ENCODE data around the gene DAB2IP.

Gene DAB2IP

DNA sequence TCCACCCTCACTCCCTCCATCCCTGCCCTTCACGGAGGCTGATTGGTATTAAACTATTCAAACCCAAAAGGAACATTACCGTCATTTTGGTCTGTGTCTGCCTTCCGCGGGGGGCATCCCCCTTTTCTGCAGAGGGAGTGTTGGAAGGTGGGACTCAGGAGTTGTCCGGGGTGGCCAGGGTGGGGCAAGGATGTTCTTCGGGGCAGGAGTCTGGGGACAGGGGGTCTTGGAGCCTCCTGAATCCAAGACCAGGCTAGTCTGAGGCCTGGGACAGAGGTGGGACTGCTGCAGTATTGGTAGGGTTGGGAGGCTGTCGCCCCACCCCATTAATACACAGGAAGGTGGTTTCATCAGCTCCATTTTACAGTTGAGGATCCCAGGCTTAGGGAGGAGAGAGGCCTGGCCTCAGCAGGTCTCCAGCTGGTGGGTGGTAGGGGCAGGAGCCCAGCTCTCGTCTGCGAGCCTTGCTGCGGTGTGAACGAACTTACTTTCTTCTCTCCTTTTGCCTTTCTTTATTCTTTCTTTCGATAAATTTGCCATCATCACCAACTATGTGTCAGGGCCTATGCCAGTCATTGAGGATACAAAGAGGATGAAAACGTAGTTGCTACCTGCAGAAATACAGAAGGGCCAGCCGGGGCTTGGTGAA lies 33.8 kb downstream of the DAB2IP start:
- DNase-seq (ENCODE audit: low read depth) = no peak

- no peak for DNase-seq (ENCODE audit: low read depth)
Observed at GRCh38 chr9:121685795-121686377, 34.5 kb downstream of the DAB2IP start.

DNA sequence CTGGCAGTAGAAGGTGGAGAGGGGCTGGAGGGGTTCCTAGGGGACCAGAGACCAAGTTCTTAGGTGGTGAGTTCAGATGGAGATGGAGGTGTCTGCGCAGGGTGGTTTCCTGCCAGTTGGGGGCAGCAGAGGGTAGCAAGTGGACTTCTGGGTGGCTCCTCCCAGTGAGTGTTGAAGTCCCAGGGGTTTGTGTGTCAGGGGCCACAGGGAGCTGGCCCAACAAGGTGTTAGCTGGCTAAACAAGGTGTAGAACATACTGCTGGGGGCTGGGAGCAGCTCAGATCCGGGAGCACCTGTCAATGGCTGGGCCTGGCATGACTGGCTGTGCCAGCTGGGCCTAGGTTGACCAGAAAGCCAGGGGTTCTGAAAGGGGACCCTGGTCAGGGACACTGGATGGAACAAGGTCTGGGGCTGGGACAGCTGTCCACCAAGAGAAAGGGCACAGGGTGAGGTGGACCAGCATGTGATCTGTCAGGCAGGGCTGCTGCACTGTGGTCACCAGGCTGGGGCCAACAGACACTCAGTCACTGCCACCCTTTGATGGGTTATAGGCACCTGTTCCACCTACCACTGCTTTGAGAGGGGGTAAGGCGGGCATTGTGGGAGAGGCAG lies 35.6 kb downstream of the DAB2IP start:
- DNase-seq (ENCODE audit: low read depth) = peak; percentile 26

DNA sequence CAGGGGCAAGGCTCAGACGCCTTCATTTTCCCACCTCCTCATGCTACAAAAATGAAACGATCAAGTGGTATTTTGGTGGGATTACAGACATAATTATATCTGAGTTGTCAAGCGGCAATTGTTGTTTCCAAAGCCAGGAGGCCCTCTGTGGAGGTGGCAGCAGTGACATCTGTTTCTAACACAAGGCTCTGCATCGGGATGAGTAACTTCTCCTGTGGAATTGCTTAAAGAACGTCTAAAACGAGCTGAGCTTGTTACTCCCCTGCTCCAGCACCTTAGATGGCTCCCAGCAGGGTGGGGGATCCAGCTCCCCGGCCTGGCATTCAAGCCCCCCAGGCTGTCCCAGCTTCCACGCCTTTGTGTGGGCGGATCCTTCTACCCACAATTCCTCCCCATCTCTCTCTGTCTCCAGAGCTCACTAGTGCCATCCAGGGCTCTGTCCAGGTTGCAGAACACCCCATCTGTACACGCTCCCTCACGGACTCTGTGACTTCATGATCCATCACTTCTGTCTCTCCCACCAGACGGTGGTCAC lies 36.8 kb downstream of the DAB2IP start:
- DNase-seq (ENCODE audit: low read depth) = no peak

DNA sequence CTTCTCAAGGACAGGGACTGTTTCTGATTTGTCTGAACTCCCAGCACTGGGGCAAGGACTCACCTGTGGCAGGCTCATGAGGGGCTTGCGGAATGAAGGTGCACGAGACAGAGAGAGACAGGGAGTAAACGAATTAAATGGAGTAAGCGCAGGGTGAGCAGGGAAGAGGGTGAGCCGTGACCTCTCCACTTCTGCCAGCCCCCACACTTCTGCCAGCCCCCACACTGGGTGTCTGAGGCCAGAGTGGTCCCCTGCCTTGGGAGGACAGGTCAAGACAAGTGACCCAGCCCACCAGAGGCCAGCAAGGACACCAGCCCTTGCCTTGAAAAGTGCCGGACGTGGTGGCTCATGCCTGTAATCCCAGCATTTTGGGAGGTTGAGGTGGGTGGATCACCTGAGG lies 37.2 kb downstream of the DAB2IP start:
- DNase-seq (ENCODE audit: low read depth) = no peak

DNA sequence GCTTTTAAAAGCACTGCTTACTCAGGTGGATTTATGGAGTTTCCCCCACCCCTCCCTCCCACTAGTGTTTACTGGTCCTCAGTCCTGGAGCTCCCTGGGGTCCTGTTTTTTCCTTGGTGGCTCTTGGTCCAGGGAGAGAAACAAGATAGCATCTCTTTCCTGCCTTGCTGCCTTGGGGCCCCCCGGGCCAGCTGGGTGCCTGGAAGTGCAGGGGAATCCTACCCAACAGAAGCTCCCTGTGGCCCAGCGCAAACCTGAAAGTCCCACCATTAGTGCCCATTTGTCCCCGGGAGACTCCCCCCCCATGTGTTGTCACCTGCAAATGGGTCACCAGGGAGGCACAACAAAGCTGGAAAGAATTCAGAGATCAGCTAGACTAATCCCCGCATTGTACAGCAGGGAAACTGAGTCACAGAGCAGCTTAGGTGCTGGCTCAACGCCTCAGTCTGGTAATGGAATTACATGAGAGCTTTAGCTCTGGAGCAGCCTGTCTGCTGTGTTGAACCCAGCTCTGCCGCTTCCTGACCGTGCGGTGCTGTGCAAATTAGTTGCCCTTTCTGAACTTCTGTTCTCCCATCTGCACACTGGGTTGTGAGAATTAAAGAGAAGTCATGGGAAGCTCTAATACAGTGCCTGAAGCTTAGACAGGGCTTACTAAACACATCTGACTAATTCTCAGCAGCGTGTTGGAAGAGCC lies 38.2 kb downstream of the DAB2IP start:
- DNase-seq (ENCODE audit: low read depth) = no peak

GRCh38 chr9:121690316-121690715 lies 38.9 kb downstream of the DAB2IP start:
- no peak for DNase-seq (ENCODE audit: low read depth)

DNA sequence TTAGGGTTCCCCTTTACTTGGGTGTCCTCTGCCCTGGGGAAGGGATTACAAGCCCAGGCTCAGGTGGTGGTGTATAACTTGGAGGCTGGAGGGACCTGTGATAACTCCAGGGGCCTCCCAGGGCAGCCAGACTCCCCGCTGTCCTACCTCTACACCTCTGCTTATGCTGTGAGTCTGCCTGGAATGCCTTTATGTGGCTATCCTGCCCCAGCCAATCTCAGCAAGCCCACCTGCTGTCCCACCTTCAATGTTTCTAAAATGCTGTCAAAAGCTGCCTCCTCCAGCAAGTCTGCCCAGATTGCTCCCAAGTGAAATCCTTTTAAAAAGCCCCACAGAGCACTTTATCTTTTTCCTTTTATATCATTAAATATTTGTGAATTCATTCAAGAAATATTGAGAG lies 39.3 kb downstream of the DAB2IP start:
- no peak for DNase-seq (ENCODE audit: low read depth)

DNA sequence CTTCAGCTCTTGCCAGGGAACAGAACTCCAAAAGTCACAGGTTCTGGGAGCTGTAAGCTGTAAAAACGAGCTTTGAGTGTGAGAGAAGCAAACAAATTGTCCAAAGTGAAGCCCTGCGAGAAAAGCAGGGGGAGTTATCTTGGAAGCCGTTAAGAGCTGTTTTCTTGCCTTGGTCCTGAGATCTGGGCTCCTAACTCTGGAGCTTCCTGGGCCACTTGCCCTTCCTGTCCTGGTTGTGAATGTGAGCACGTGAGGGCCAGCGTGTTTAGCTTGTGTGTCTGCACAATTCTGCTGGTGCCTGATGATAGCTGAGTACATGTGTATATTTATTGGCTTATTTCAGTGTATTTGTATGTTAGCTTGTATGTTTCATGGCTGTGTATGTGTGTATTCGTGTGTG lies 40.5 kb downstream of the DAB2IP start:
- DNase-seq (ENCODE audit: low read depth) = no peak

- no peak for DNase-seq (ENCODE audit: low read depth)
Observed at GRCh38 chr9:121692606-121693387, 41.4 kb downstream of the DAB2IP start.

- DNase-seq (ENCODE audit: low read depth) = no peak
Observed at GRCh38 chr9:121693388-121693670, 41.9 kb downstream of the DAB2IP start.

GRCh38 chr9:121694001-121694400 lies 42.6 kb downstream of the DAB2IP start:
- no peak for DNase-seq (ENCODE audit: low read depth)

GRCh38 chr9:121694600-121694999 lies 43.2 kb downstream of the DAB2IP start:
- DNase-seq (ENCODE audit: low read depth) = no peak

GRCh38 chr9:121696930-121697329 lies 45.5 kb downstream of the DAB2IP start:
- DNase-seq (ENCODE audit: low read depth) = no peak

- peak; percentile 13 for DNase-seq (ENCODE audit: low read depth)
Observed at GRCh38 chr9:121698627-121699570, 47.5 kb downstream of the DAB2IP start.

DNA sequence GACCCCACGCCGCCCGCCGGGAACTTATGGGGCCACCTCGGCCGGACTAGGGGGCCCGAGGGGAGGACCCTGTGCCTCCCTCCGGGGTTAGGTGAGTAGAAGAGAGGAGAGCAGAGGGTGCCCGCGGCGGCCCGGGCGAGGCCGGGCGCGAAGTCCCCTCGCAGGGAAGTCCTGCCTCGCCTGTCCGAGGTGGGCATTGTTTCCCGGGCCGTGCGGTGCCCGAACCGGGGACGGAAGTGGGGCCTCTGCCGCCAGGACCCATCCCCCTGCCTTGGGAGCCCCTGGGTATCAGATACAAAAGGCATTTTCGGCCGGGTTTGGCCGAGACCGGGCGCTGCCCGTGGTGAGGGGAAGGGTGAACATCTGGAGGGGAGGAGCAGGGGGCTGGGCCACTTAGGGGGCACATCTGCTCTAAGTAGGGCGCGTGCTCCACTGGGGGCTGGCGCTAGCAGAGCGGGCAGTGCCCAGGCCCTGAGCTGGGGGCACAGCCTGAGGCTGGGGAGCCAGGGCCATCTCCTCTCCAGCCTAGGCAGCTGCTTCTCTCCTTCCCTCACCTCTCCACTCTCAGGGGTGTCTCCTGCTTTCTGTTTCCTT lies 48.2 kb downstream of the DAB2IP start:
- DNase-seq (ENCODE audit: low read depth) = no peak

DNA sequence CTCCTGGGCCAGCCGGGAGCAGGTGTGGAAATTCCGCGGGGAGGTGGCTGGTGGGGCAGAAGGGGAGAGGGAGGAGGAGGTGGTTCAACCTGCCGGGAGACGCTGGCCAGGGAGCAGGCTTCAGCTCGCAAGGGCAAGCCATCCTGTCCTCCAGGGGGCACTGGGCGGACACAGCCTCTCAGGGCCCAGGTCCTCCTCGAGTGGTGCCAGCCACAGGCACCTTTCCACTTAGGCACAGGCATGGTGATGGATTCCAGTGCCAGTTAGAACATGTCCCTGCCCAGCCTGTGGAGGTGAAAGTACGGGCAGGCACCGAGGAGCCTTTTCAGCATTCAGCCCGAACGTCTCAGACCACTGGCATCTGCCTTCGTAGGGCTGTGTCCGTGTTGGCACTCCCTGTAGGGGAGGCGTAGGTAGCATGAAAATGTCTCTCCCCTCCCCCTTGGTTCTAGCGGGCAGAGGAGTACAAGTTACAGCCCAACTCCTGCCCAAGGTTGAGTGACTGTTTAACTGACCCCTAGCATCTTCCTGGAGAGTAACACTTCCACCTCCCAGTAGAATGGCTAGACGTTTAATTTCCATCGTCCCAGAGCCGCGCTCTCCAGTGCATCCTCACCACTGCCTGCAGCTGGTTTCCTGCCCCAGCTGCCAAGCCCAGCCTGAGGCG lies 48.9 kb downstream of the DAB2IP start:
- DNase-seq (ENCODE audit: low read depth) = no peak

GRCh38 chr9:121700832-121701419 lies 49.5 kb downstream of the DAB2IP start:
- DNase-seq (ENCODE audit: low read depth) = no peak

- no peak for DNase-seq (ENCODE audit: low read depth)
Observed at GRCh38 chr9:121701736-121702261, 50.4 kb downstream of the DAB2IP start.

Measured in stimulated activated CD8-positive, alpha-beta memory T cell treated with anti-CD3 and anti-CD28 coated beads, Interleukin-15, amount 100 ng/mL, for 1 hour (primary cell).